ENCODE measurements around the gene SMIM14.
"Not testable (repeated sequence)": the region's sequence is repeated elsewhere in the genome, so short reads cannot be mapped to it uniquely, and the experiment has no call there.

SMIM14 gene

GRCh38 chr4:39544080-39544479, 94.6 kb downstream of the SMIM14 start:
- H3K4me1 ChIP-seq (ENCODE audit: control insufficient read depth in 2 of 2, insufficient read depth in 2 of 2, low read length in 2 of 2); H3K9ac ChIP-seq (ENCODE audit: low read depth in 1 of 2, low read length in 2 of 2); H3K9me3 ChIP-seq (ENCODE audit: control insufficient read depth in 2 of 2, low read length in 2 of 2); H3K36me3 ChIP-seq (ENCODE audit: control insufficient read depth in 2 of 2, insufficient read depth in 2 of 2, low read length in 2 of 2); H3K4me3 ChIP-seq (ENCODE audit: low read length in 2 of 2); H3K27me3 ChIP-seq (ENCODE audit: control insufficient read depth in 2 of 2, insufficient read depth in 2 of 2, low read length in 2 of 2): not testable (repeated sequence)
- H3K27ac ChIP-seq (ENCODE audit: low read depth in 2 of 2, low read length in 2 of 2): peak overlapping the region; percentile 14 to 53

- H3K4me3 ChIP-seq (ENCODE audit: low read length in 2 of 2): no peak overlapping the region
- no peaks in the 10 kb centered on the region for H3K27me3 ChIP-seq (ENCODE audit: control insufficient read depth in 2 of 2, insufficient read depth in 2 of 2, low read length in 2 of 2)
- no peaks in the 10 kb centered on the region for H3K36me3 ChIP-seq (ENCODE audit: control insufficient read depth in 2 of 2, insufficient read depth in 2 of 2, low read length in 2 of 2)
- no peak overlapping the region for H3K9ac ChIP-seq (ENCODE audit: low read depth in 1 of 2, low read length in 2 of 2)
- no peak overlapping the region for H3K27ac ChIP-seq (ENCODE audit: low read depth in 2 of 2, low read length in 2 of 2)
- H3K4me1 ChIP-seq (ENCODE audit: control insufficient read depth in 2 of 2, insufficient read depth in 2 of 2, low read length in 2 of 2): peaks cover 4 to 5% of the 10 kb centered on the region in 2 donors
- no peaks in the 10 kb centered on the region for H3K9me3 ChIP-seq (ENCODE audit: control insufficient read depth in 2 of 2, low read length in 2 of 2)
Measured at GRCh38 chr4:39543034-39543433, 95.6 kb downstream of the SMIM14 start.

- no peaks in the 10 kb centered on the region for H3K9me3 ChIP-seq (ENCODE audit: control insufficient read depth in 2 of 2, low read length in 2 of 2)
- peaks cover 4 to 5% of the 10 kb centered on the region in 2 donors for H3K4me1 ChIP-seq (ENCODE audit: control insufficient read depth in 2 of 2, insufficient read depth in 2 of 2, low read length in 2 of 2)
- H3K27ac ChIP-seq (ENCODE audit: low read depth in 2 of 2, low read length in 2 of 2): no peak overlapping the region
- H3K9ac ChIP-seq (ENCODE audit: low read depth in 1 of 2, low read length in 2 of 2): no peak overlapping the region
- no peaks in the 10 kb centered on the region for H3K27me3 ChIP-seq (ENCODE audit: control insufficient read depth in 2 of 2, insufficient read depth in 2 of 2, low read length in 2 of 2)
- H3K4me3 ChIP-seq (ENCODE audit: low read length in 2 of 2): no peak overlapping the region
- H3K36me3 ChIP-seq (ENCODE audit: control insufficient read depth in 2 of 2, insufficient read depth in 2 of 2, low read length in 2 of 2): no peaks in the 10 kb centered on the region
Measured at GRCh38 chr4:39542611-39543012, 96.1 kb downstream of the SMIM14 start.

- Histone ChIP-seq H3K36me3 (ENCODE audit: control insufficient read depth in 2 of 2, insufficient read depth in 2 of 2, low read length in 2 of 2) (no peaks in the 10 kb centered on the region), H3K4me1 (ENCODE audit: control insufficient read depth in 2 of 2, insufficient read depth in 2 of 2, low read length in 2 of 2) (peaks cover 4 to 5% of the 10 kb centered on the region in 2 donors), H3K9me3 (ENCODE audit: control insufficient read depth in 2 of 2, low read length in 2 of 2) (no peaks in the 10 kb centered on the region), H3K4me3 (ENCODE audit: low read length in 2 of 2) (no peak overlapping the region), H3K9ac (ENCODE audit: low read depth in 1 of 2, low read length in 2 of 2) (no peak overlapping the region), H3K27ac (ENCODE audit: low read depth in 2 of 2, low read length in 2 of 2) (no peak overlapping the region), H3K27me3 (ENCODE audit: control insufficient read depth in 2 of 2, insufficient read depth in 2 of 2, low read length in 2 of 2) (no peaks in the 10 kb centered on the region)
Measured at GRCh38 chr4:39541987-39542610, 96.6 kb downstream of the SMIM14 start.

- no peak overlapping the region for H3K9ac ChIP-seq (ENCODE audit: low read depth in 1 of 2, low read length in 2 of 2)
- H3K27me3 ChIP-seq (ENCODE audit: control insufficient read depth in 2 of 2, insufficient read depth in 2 of 2, low read length in 2 of 2): no peaks in the 10 kb centered on the region
- H3K4me3 ChIP-seq (ENCODE audit: low read length in 2 of 2): no peak overlapping the region
- H3K9me3 ChIP-seq (ENCODE audit: control insufficient read depth in 2 of 2, low read length in 2 of 2): no peaks in the 10 kb centered on the region
- peaks cover 4 to 5% of the 10 kb centered on the region in 2 donors for H3K4me1 ChIP-seq (ENCODE audit: control insufficient read depth in 2 of 2, insufficient read depth in 2 of 2, low read length in 2 of 2)
- no peaks in the 10 kb centered on the region for H3K36me3 ChIP-seq (ENCODE audit: control insufficient read depth in 2 of 2, insufficient read depth in 2 of 2, low read length in 2 of 2)
- H3K27ac ChIP-seq (ENCODE audit: low read depth in 2 of 2, low read length in 2 of 2): no peak overlapping the region
Measured at GRCh38 chr4:39539089-39539611, 99.5 kb downstream of the SMIM14 start.

- H3K36me3 ChIP-seq (ENCODE audit: control insufficient read depth in 2 of 2, insufficient read depth in 2 of 2, low read length in 2 of 2): peaks cover 0 to 4% of the 10 kb centered on the region in 2 donors
- no peaks in the 10 kb centered on the region for H3K27me3 ChIP-seq (ENCODE audit: control insufficient read depth in 2 of 2, insufficient read depth in 2 of 2, low read length in 2 of 2)
- peaks cover 0 to 2% of the 10 kb centered on the region in 2 donors for H3K4me1 ChIP-seq (ENCODE audit: control insufficient read depth in 2 of 2, insufficient read depth in 2 of 2, low read length in 2 of 2)
- no peak overlapping the region for H3K9ac ChIP-seq (ENCODE audit: low read depth in 1 of 2, low read length in 2 of 2)
- no peaks in the 10 kb centered on the region for H3K9me3 ChIP-seq (ENCODE audit: control insufficient read depth in 2 of 2, low read length in 2 of 2)
- no peak overlapping the region for H3K27ac ChIP-seq (ENCODE audit: low read depth in 2 of 2, low read length in 2 of 2)
- H3K4me3 ChIP-seq (ENCODE audit: low read length in 2 of 2): no peak overlapping the region
Measured at GRCh38 chr4:39533541-39533940, 105.1 kb downstream of the SMIM14 start.

GRCh38 chr4:39532237-39532636, 106.4 kb downstream of the SMIM14 start:
- H3K9me3 ChIP-seq (ENCODE audit: control insufficient read depth in 2 of 2, low read length in 2 of 2); H3K36me3 ChIP-seq (ENCODE audit: control insufficient read depth in 2 of 2, insufficient read depth in 2 of 2, low read length in 2 of 2); H3K9ac ChIP-seq (ENCODE audit: low read depth in 1 of 2, low read length in 2 of 2); H3K4me1 ChIP-seq (ENCODE audit: control insufficient read depth in 2 of 2, insufficient read depth in 2 of 2, low read length in 2 of 2); H3K27me3 ChIP-seq (ENCODE audit: control insufficient read depth in 2 of 2, insufficient read depth in 2 of 2, low read length in 2 of 2); H3K27ac ChIP-seq (ENCODE audit: low read depth in 2 of 2, low read length in 2 of 2); H3K4me3 ChIP-seq (ENCODE audit: low read length in 2 of 2): not testable (repeated sequence)

GRCh38 chr4:39530682-39531081, 108.0 kb downstream of the SMIM14 start:
- Histone ChIP-seq H3K27me3 (ENCODE audit: control insufficient read depth in 2 of 2, insufficient read depth in 2 of 2, low read length in 2 of 2) (no peaks in the 10 kb centered on the region), H3K36me3 (ENCODE audit: control insufficient read depth in 2 of 2, insufficient read depth in 2 of 2, low read length in 2 of 2) (peaks cover 0 to 4% of the 10 kb centered on the region in 2 donors), H3K27ac (ENCODE audit: low read depth in 2 of 2, low read length in 2 of 2) (no peak overlapping the region), H3K4me1 (ENCODE audit: control insufficient read depth in 2 of 2, insufficient read depth in 2 of 2, low read length in 2 of 2) (peaks cover 0 to 9% of the 10 kb centered on the region in 2 donors), H3K9me3 (ENCODE audit: control insufficient read depth in 2 of 2, low read length in 2 of 2) (no peaks in the 10 kb centered on the region), H3K4me3 (ENCODE audit: low read length in 2 of 2) (no peak overlapping the region), H3K9ac (ENCODE audit: low read depth in 1 of 2, low read length in 2 of 2) (no peak overlapping the region)

GRCh38 chr4:39529534-39529933, 109.1 kb downstream of the SMIM14 start:
- no peaks in the 10 kb centered on the region for H3K9me3 ChIP-seq (ENCODE audit: control insufficient read depth in 2 of 2, low read length in 2 of 2)
- H3K4me3 ChIP-seq (ENCODE audit: low read length in 2 of 2): no peak overlapping the region
- H3K27ac ChIP-seq (ENCODE audit: low read depth in 2 of 2, low read length in 2 of 2): no peak overlapping the region
- no peaks in the 10 kb centered on the region for H3K27me3 ChIP-seq (ENCODE audit: control insufficient read depth in 2 of 2, insufficient read depth in 2 of 2, low read length in 2 of 2)
- no peak overlapping the region for H3K9ac ChIP-seq (ENCODE audit: low read depth in 1 of 2, low read length in 2 of 2)
- peaks cover 0 to 14% of the 10 kb centered on the region in 2 donors for H3K4me1 ChIP-seq (ENCODE audit: control insufficient read depth in 2 of 2, insufficient read depth in 2 of 2, low read length in 2 of 2)
- peaks cover 0 to 4% of the 10 kb centered on the region in 2 donors for H3K36me3 ChIP-seq (ENCODE audit: control insufficient read depth in 2 of 2, insufficient read depth in 2 of 2, low read length in 2 of 2)

GRCh38 chr4:39528061-39528465, 110.6 kb downstream of the SMIM14 start:
- H3K4me3 ChIP-seq (ENCODE audit: low read length in 2 of 2): peak overlapping the region; percentile 96 to 97
- H3K36me3 ChIP-seq (ENCODE audit: control insufficient read depth in 2 of 2, insufficient read depth in 2 of 2, low read length in 2 of 2): peaks cover 0 to 4% of the 10 kb centered on the region in 2 donors
- H3K9me3 ChIP-seq (ENCODE audit: control insufficient read depth in 2 of 2, low read length in 2 of 2): no peaks in the 10 kb centered on the region
- H3K4me1 ChIP-seq (ENCODE audit: control insufficient read depth in 2 of 2, insufficient read depth in 2 of 2, low read length in 2 of 2): peaks cover 4 to 14% of the 10 kb centered on the region in 2 donors
- peak overlapping the region; percentile 96 to 97 for H3K27ac ChIP-seq (ENCODE audit: low read depth in 2 of 2, low read length in 2 of 2)
- no peaks in the 10 kb centered on the region for H3K27me3 ChIP-seq (ENCODE audit: control insufficient read depth in 2 of 2, insufficient read depth in 2 of 2, low read length in 2 of 2)
- H3K9ac ChIP-seq (ENCODE audit: low read depth in 1 of 2, low read length in 2 of 2): peak overlapping the region; percentile 83 to 98

Data from mucosa of rectum (tissue), 2 donors.